ENCODE data around the gene AHSP.
"Not testable (repeated sequence)": the region's sequence is repeated elsewhere in the genome, so short reads cannot be mapped to it uniquely, and the experiment has no call there.

AHSP gene

GRCh38 chr16:31521368-31521767 lies 6.3 kb upstream of the AHSP start:
- H3K27me3 ChIP-seq = no peaks in the 10 kb centered on the region
- no peaks in the 10 kb centered on the region for H3K36me3 ChIP-seq
- no peak overlapping the region for H3K4me3 ChIP-seq (ENCODE audit: low read depth in 1 of 2, low read length in 1 of 2)
- no peaks in the 10 kb centered on the region for H3K9me3 ChIP-seq
- H3K4me1 ChIP-seq (ENCODE audit: control insufficient read depth in 1 of 2, insufficient read depth in 1 of 2, low read depth in 1 of 2, low read length in 1 of 2) = no peaks in the 10 kb centered on the region
- no peak overlapping the region for H3K27ac ChIP-seq
- no peak for TF ChIP-seq CTCF (IDR thresholded peaks at IDR 0.05)

- Histone ChIP-seq H3K36me3 (no peaks in the 10 kb centered on the region), H3K4me1 (ENCODE audit: control insufficient read depth in 1 of 2, insufficient read depth in 1 of 2, low read depth in 1 of 2, low read length in 1 of 2) (no peaks in the 10 kb centered on the region), H3K27ac (no peak overlapping the region), H3K9me3 (no peaks in the 10 kb centered on the region), H3K27me3 (no peaks in the 10 kb centered on the region), H3K4me3 (ENCODE audit: low read depth in 1 of 2, low read length in 1 of 2) (no peak overlapping the region)
- no peak for TF ChIP-seq CTCF (IDR thresholded peaks at IDR 0.05)
Observed at GRCh38 chr16:31522071-31522470, 5.6 kb upstream of the AHSP start.

- not testable (repeated sequence) for H3K36me3 ChIP-seq; H3K27ac ChIP-seq; H3K9me3 ChIP-seq; H3K4me1 ChIP-seq (ENCODE audit: control insufficient read depth in 1 of 2, insufficient read depth in 1 of 2, low read depth in 1 of 2, low read length in 1 of 2); H3K4me3 ChIP-seq (ENCODE audit: low read depth in 1 of 2, low read length in 1 of 2)
- H3K27me3 ChIP-seq = peaks cover 17% of the 10 kb centered on the region
Observed at GRCh38 chr16:31523768-31524167, 3.9 kb upstream of the AHSP start.

- Histone ChIP-seq H3K9me3 (no peaks in the 10 kb centered on the region), H3K36me3 (no peaks in the 10 kb centered on the region), H3K27me3 (peaks cover 30% of the 10 kb centered on the region), H3K4me3 (ENCODE audit: low read depth in 1 of 2, low read length in 1 of 2) (no peak overlapping the region), H3K4me1 (ENCODE audit: control insufficient read depth in 1 of 2, insufficient read depth in 1 of 2, low read depth in 1 of 2, low read length in 1 of 2) (no peaks in the 10 kb centered on the region), H3K27ac (no peak overlapping the region)
- TF ChIP-seq CTCF (IDR thresholded peaks at IDR 0.05) = no peak
Observed at GRCh38 chr16:31525113-31525512, 2.6 kb upstream of the AHSP start.

GRCh38 chr16:31528523-31529107 lies 915 bp downstream of the AHSP start:
- no peak overlapping the region for H3K4me3 ChIP-seq (ENCODE audit: low read depth in 1 of 2, low read length in 1 of 2)
- H3K27ac ChIP-seq = no peak overlapping the region
- H3K4me1 ChIP-seq (ENCODE audit: control insufficient read depth in 1 of 2, insufficient read depth in 1 of 2, low read depth in 1 of 2, low read length in 1 of 2) = no peaks in the 10 kb centered on the region
- peaks cover 56% of the 10 kb centered on the region for H3K27me3 ChIP-seq
- H3K36me3 ChIP-seq = no peaks in the 10 kb centered on the region
- H3K9me3 ChIP-seq = no peaks in the 10 kb centered on the region
- TF ChIP-seq CTCF (IDR thresholded peaks at IDR 0.05) = no peak

- H3K4me3 ChIP-seq (ENCODE audit: low read depth in 1 of 2, low read length in 1 of 2) = no peak overlapping the region
- H3K36me3 ChIP-seq = no peaks in the 10 kb centered on the region
- H3K4me1 ChIP-seq (ENCODE audit: control insufficient read depth in 1 of 2, insufficient read depth in 1 of 2, low read depth in 1 of 2, low read length in 1 of 2) = no peaks in the 10 kb centered on the region
- H3K27ac ChIP-seq = no peak overlapping the region
- H3K9me3 ChIP-seq = no peaks in the 10 kb centered on the region
- TF ChIP-seq CTCF (IDR thresholded peaks at IDR 0.05) = no peak
- peaks cover 63% of the 10 kb centered on the region for H3K27me3 ChIP-seq
Observed at GRCh38 chr16:31529108-31529936, 1.6 kb downstream of the AHSP start.

Data from neutrophil (primary cell).